Esophagus squamous epithelium (tissue), 5 donors: Measurements from ENCODE around the gene TLCD2. TPM values are rescaled to one million over a fixed set of nuclear protein-coding genes. Genes with fewer than 3 reads are reported as not detected.

Experiments used
- DNase-seq: peaks from one replicate; lab custom pipeline; 2025; lab: John Stamatoyannopoulos, UW
- H3K27ac ChIP-seq, 4 donors: fragments of 200-600 bp; sonication (generic); one replicate each; pipeline ENCODE4 v1.5.1; 2016 to 2019; ENCODE audit warnings: mild to moderate bottlenecking in 1 of 4
- H3K27me3 ChIP-seq, 4 donors: fragments of 200-600 bp; sonication (generic); 1 replicate in 3 of 4; 2 replicates in 1 of 4; pipeline versions ENCODE4 v1.5.1 to v1.6.0; 2017 to 2021; ENCODE audit warnings: antibody characterized with exemption in 1 of 4
- H3K36me3 ChIP-seq, 3 donors: fragments of 200-600 bp; sonication (generic); one replicate each; pipeline ENCODE4 v1.5.1; 2016 to 2019
- H3K4me1 ChIP-seq, 3 donors: fragments of 200-600 bp; sonication (generic); one replicate each; pipeline ENCODE4 v1.5.1; 2017 to 2019
- H3K4me3 ChIP-seq, 4 donors: fragments of 200-600 bp; sonication (generic); 1 replicate in 3 of 4; 2 replicates in 1 of 4; pipeline ENCODE4 v1.5.1; 2016 to 2019; ENCODE audit warnings: mild to moderate bottlenecking in 2 of 4, moderate library complexity in 1 of 4
- H3K9me3 ChIP-seq, 3 donors: fragments of 200-600 bp; sonication (generic); one replicate each; pipeline ENCODE4 v1.5.1; 2016 to 2019
- POLR2A ChIP-seq, 4 donors: fragments of 450-650 bp; IDR thresholded peaks; one replicate each; pipeline ENCODE4 v1.6.1; 2017; ENCODE audit warnings: antibody characterized with exemption in 4 of 4, mild to moderate bottlenecking in 4 of 4, moderate library complexity in 3 of 4
- WGBS, 2 donors: methylation state at CpG; one replicate each; pipeline ENCODE4 v1.1.5; 2018; 5-methylcytosine and 5-hydroxymethylcytosine counted together
- intact Hi-C: fragments of 100-400 bp; cut with DNase I; formaldehyde crosslinking; loops from one replicate; pipeline ENCODE4 v1.15.0; 2022
- total RNA-seq, 4 donors: library from RNA; depleted of rRNA; stranded (reverse); fragments of >200 nt; gene quantifications; one replicate each; pipeline ENCODE4 v1.1.0, GENCODE V29; 2016
- TF ChIP-seq, protein P1 (sequence below), 6 experiments: fragments of 450-650 bp in 4 of 6; fragments of 200-600 bp in 2 of 6; sonication (generic) in 2 of 6; IDR thresholded peaks; one replicate each; pipeline ENCODE4 v1.5.1; 2016 to 2019; ENCODE audit warnings: antibody characterized with exemption in 6 of 6, mild to moderate bottlenecking in 4 of 6, moderate library complexity in 4 of 6
- donor health status: DM: yes; HTN: yes; CAD: no.

The TLCD2 gene
- total RNA-seq, 4 donors from 2014 or later: 4.2 to 6.0 (median 5.6) TPM

- Histone ChIP-seq H3K4me1 (peaks cover 35 to 76% (median 48%) of the 10 kb centered on the region in 3 donors), H3K4me3 (peak overlapping the region in 2 of 4 donors; percentile 86 to 91), H3K9me3 (no peaks in the 10 kb centered on the region), H3K27ac (peak overlapping the region; percentile 97 to 100 (median 100)), H3K36me3 (peaks cover 8 to 27% (median 14%) of the 10 kb centered on the region in 3 donors), H3K27me3 (no peaks in the 10 kb centered on the region)
- intact Hi-C loops: no loop called here
- TF ChIP-seq POLR2A (IDR thresholded peaks at IDR 0.05): no peak
- TF ChIP-seq, protein P1, sequence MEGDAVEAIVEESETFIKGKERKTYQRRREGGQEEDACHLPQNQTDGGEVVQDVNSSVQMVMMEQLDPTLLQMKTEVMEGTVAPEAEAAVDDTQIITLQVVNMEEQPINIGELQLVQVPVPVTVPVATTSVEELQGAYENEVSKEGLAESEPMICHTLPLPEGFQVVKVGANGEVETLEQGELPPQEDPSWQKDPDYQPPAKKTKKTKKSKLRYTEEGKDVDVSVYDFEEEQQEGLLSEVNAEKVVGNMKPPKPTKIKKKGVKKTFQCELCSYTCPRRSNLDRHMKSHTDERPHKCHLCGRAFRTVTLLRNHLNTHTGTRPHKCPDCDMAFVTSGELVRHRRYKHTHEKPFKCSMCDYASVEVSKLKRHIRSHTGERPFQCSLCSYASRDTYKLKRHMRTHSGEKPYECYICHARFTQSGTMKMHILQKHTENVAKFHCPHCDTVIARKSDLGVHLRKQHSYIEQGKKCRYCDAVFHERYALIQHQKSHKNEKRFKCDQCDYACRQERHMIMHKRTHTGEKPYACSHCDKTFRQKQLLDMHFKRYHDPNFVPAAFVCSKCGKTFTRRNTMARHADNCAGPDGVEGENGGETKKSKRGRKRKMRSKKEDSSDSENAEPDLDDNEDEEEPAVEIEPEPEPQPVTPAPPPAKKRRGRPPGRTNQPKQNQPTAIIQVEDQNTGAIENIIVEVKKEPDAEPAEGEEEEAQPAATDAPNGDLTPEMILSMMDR (IDR thresholded peaks at IDR 0.05): no peak
- DNase-seq: no peak
- 74 to 83% methylated on average over 8 to 10 of the region's 10 CpGs for WGBS, 2 donors
Measured at GRCh38 chr17:1713160-1713877, 3.1 kb upstream of the TLCD2 start.

GRCh38 chr17:1712271-1712670 lies 2.1 kb upstream of the TLCD2 start:
- intact Hi-C loops: no loop called here
- peak overlapping the region in 1 of 4 donors; percentile 97 for H3K27ac ChIP-seq
- H3K4me3 ChIP-seq: no peak overlapping the region
- H3K36me3 ChIP-seq: peaks cover 8 to 35% (median 14%) of the 10 kb centered on the region in 3 donors
- TF ChIP-seq, protein P1 (IDR thresholded peaks at IDR 0.05): no peak
- peaks cover 29 to 65% (median 40%) of the 10 kb centered on the region in 3 donors for H3K4me1 ChIP-seq
- H3K27me3 ChIP-seq: no peaks in the 10 kb centered on the region
- no peak for DNase-seq
- H3K9me3 ChIP-seq: no peaks in the 10 kb centered on the region
- 97 to 100% methylated on average over 7 of the region's 8 CpGs for WGBS, 2 donors

DNA sequence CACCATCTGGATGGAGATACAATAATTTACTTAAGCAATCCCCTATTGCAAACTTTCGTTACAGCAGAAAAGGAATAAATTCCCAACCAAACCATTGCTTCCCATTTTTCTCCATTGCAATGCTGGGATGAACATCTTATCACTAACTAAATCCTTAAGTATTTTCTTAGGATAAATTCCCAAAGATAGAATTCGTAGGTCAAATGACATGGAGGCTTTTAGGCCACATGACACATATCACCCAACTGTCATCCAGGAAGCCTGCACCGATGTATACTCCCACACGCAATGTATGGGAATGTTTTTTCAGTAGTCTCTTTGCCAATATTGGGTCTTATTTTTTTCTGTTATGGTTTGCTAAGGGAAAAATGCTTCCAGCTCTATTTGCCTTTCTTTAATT lies 1.6 kb upstream of the TLCD2 start:
- Histone ChIP-seq H3K27me3 (no peaks in the 10 kb centered on the region), H3K9me3 (no peaks in the 10 kb centered on the region), H3K36me3 (peaks cover 8 to 37% (median 14%) of the 10 kb centered on the region in 3 donors), H3K4me3 (no peak overlapping the region), H3K27ac (no peak overlapping the region), H3K4me1 (peaks cover 29 to 63% (median 40%) of the 10 kb centered on the region in 3 donors)
- TF ChIP-seq, protein P1 (IDR thresholded peaks at IDR 0.05): no peak
- TF ChIP-seq POLR2A (IDR thresholded peaks at IDR 0.05): no peak
- intact Hi-C loops: no loop called here
- 78 to 80% methylated on average over 4 of the region's 4 CpGs for WGBS, 2 donors
- no peak for DNase-seq

GRCh38 chr17:1710807-1711553 lies 803 bp upstream of the TLCD2 start:
- peak overlapping the region; percentile 84 to 94 (median 91) for H3K27ac ChIP-seq
- H3K9me3 ChIP-seq: no peaks in the 10 kb centered on the region
- no peak for DNase-seq
- intact Hi-C loops: no loop called here
- H3K27me3 ChIP-seq: no peaks in the 10 kb centered on the region
- TF ChIP-seq POLR2A (IDR thresholded peaks at IDR 0.05): no peak
- TF ChIP-seq, protein P1 (IDR thresholded peaks at IDR 0.05): no peak
- H3K36me3 ChIP-seq: peaks cover 8 to 37% (median 14%) of the 10 kb centered on the region in 3 donors
- peak overlapping the region; percentile 62 to 93 (median 66) for H3K4me3 ChIP-seq
- 18 to 19% methylated on average over 3 to 10 of the region's 14 CpGs for WGBS, 2 donors
- H3K4me1 ChIP-seq: peaks cover 29 to 63% (median 40%) of the 10 kb centered on the region in 3 donors
